Measurements from ENCODE around the gene TMEM132D.
"Not testable (repeated sequence)": the region's sequence is repeated elsewhere in the genome, so short reads cannot be mapped to it uniquely, and the experiment has no call there.

TMEM132D gene

DNA sequence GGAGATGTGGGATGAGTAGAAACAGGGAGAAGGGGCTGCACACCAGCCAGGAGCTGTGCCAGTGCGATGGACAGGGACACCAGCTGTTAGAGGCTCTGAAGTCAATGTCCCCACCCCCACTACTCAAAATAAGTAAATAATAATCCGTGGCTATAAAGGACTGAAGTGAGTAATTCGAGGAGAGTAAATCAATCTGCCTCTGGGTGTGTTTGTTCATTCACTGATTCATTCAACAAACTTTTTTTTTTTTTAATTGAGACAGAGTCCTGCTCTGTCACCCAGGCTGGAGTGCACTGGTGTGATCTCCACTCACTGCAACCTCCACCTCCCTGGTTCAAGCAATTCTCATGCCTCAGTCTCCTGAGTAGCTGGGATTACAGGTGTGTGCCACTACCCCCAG is 363.6 kb downstream of the TMEM132D start:
- no peak for DNase-seq (ENCODE audit: low read depth in 2 of 2, low spot score in 1 of 2)

DNA sequence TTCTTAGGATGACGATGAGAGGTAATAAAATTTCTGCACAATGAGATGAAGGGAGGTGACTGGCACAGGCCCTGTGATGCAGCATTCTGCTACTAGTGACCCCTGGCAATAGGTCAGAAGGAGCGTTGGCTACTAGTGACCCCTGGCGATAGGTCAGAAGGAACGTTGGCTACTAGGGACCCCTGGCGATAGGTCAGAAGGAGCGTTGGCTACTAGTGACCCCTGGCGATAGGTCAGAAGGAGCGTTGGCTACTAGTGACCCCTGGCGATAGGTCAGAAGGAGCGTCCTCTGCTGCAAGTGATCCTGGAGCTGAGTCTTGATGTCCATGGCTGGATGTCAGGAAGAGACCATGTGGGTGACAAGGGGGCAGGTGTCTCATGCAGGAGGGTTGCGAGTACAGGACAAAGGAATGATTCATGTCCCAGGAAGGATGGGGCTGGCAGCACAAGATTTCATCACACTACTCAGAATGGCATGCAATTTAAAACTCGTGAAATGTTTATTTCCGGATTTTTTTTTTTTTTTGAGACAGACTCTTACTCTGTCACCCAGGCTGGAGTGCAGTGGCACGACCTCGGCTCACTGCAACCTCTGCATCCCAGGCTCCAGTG is 365.0 kb downstream of the TMEM132D start:
- not testable (repeated sequence) for DNase-seq (ENCODE audit: low read depth in 2 of 2, low spot score in 1 of 2)

DNA sequence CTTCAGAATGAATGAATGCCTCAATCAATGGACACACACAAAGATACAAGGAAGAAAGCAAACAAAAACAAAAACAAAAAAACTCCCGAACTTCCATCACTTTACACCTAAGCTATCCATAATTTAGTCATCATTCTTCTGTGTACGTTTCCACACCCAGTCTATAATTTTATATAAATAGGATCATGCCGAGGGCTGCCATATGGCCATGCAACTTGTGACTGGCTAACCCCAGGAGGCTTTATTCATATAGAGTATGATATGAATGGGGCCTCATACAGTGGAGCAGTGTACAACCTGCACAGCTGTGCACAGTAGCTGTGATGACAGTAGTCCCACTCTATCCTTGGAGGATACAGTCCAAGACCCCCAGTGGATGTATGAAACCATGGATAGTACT is 365.7 kb downstream of the TMEM132D start:
- no peak for DNase-seq (ENCODE audit: low read depth in 2 of 2, low spot score in 1 of 2)

DNA sequence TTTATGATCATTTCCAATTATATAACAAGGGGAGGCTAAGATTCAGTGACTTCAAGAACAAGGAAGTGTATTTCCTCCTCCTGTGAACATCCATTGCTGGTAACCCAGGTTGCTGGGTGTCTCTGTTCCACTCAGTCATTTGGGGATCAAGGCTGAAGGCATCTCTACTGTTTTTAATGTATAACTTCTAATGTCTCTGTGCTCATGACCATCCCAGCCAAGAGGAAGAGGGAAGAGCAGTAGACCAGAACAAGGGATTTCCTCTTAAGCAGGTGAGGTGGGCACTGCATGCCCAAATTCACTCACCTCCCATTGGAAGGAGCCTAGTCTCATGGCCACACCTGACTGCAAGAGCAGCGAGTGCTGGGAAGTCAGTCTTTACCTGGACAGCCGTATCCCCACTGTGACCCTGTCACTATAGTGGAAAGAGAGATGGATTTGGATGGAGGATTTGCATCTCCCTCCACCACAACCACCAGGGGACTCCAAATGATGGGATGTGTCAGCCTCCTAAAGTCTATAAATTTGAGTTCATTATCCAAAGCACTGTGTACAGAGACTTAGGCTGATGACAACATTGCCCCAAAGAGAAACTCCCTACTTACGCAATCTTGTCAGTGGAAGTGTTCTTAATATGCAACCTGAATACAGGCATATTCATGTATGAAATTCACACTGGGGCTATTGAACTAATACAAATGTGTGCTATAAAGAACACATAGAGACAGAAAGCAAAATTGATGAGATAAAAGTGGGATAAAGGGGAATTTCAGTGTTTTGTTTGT is 368.7 kb downstream of the TMEM132D start:
- DNase-seq (ENCODE audit: low read depth in 2 of 2, low spot score in 1 of 2): no peak

DNA sequence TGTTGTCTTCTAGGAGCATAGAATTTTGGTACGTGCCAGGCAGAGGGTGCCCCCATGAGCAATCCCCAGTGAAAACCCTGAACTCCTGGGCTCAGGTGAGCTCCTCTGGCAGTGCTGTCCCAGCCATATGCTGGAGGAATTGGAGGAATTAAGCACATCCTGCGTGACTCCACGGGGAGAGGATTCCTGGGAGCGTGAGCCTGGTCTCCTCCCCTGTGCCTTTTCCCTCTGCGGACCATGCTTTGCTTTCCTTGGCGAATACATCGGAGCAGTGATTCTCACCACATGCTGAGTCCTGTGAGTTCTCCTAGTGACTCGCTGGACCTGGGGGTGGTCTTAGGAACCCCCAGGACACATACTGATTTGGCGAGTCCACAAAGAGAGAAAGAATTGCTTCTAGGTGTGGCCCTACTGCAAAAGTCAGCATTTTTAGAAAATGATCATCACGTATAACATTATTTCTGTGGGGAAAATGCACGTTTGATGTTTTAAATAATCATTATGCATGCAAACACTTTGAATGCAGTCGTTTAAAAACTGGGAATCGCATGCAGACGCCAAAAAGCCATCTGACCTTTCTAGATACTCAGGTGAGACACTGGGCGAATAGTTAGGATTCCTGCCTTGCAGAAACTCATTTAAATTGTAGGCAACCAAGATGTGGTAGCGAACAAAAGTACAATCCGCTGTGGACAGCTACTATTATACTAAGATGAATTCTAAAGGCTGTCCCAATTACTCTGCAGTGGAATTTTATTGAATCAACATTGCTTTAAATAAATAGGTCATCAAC is 370.9 kb downstream of the TMEM132D start:
- no peak for DNase-seq (ENCODE audit: low read depth in 2 of 2, low spot score in 1 of 2)

DNA sequence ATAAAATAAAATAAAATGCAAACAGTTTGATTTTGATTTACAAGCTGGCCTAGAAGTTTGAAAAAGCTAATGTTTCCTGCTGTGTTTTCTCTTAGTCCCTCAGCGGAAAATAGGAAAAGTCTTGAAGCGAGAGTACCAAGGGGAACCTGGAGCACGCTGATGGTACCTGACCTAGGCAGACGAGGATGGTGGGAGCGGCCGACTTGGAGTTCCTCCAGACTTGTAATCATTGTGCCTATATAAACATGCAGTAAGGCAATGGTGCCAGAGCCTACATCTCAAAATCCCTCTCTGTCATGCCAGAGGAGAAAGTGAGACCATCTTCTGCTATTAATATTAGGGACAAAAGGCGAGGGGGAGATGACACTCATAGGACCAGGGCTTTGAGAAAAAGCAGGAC is 371.7 kb downstream of the TMEM132D start:
- no peak for DNase-seq (ENCODE audit: low read depth in 2 of 2, low spot score in 1 of 2)

DNA sequence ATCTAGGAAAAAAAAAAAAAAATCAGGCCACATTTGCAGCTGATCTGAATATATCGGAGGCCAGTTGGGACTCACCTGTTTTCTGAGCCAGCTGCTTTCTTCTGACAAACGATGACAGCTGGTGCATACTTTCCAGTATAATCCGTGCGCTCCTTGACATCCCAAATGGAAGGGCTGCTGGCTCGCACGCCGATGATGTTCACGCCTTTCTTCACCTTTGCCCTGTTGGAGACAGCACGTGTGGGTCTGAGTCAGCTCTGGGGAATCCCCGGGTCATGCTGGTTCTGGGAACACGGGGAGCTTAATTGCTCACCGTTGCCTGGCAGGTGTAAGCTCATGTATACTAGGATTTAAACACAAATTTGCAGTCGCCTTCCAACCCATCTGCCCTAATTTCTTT is 372.8 kb downstream of the TMEM132D start:
- no peak for DNase-seq (ENCODE audit: low read depth in 2 of 2, low spot score in 1 of 2)

DNA sequence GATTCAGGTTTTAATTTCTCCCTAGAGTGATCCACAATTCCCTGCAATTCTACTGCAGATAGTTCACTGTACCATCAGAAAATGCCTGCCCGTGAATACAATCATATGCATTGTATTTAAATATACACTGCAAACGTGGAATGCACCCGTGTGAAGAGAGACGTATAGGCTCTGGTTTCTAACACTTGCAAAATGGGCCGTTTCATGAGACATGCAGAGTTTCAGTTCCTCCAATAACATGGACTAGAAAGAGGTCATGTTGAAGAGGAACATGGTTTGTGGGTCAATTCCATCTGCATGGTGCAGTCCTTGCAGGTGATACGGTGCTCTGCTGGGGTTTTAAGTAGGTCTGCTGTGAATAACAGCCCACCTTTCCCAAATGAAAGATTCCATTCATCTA is 373.3 kb downstream of the TMEM132D start:
- DNase-seq (ENCODE audit: low read depth in 2 of 2, low spot score in 1 of 2): no peak

DNA sequence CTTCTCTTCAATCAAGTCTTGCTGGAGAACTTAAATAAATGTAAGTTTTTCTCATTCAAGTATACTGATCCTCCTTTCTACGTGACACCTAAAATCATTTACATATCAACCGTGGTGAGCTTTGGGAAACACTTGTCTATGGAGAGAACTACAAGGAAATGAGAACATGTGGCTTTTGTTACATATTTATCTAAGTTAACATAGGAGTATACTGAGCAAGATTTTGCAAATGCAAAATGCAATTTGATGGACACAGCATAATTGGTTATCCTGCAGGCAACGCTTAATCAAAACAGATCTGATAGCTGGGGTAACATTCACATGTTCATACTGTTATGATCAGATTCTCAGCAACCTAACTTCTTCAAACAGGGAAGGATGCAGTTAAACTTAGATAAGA is 376.3 kb downstream of the TMEM132D start:
- no peak for DNase-seq (ENCODE audit: low read depth in 2 of 2, low spot score in 1 of 2)

DNA sequence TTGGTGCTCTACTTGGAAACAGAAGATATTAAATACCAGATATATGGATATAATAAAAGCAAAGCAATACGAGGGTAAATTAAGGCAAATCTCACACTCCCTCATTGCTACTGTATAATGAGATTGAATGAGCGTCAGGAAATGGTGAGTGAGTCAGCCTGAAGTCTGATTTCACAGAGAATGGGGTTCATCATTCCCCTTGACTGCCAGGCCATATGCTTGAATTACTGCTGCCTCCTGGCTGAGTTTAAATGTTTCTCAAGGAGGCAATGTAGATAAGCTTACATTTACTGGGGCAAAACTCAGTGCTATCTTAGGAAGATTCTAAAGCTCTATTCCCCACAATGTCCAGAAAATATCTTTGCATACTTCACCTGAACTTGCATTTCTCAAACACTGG is 380.2 kb downstream of the TMEM132D start:
- DNase-seq (ENCODE audit: low read depth in 2 of 2, low spot score in 1 of 2): no peak

DNA sequence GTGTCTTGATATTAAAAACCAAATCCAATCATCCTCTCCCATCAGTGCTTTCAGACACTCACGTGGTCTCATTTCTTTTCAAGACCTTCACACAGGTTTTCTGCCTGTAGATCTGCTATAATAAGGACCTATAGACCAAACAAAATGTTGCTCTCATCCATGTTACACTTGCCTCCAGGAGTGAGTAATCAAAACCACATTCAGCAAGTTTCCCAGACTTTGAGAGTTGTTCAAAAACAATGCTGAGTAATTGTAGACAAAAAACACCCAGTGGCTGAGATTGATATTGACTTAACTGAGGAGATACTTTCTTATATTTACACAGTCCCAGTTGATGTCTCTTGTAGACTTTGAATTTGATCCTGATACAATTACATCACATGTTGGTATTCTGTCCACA is 383.1 kb downstream of the TMEM132D start:
- DNase-seq (ENCODE audit: low read depth in 2 of 2, low spot score in 1 of 2): no peak

DNA sequence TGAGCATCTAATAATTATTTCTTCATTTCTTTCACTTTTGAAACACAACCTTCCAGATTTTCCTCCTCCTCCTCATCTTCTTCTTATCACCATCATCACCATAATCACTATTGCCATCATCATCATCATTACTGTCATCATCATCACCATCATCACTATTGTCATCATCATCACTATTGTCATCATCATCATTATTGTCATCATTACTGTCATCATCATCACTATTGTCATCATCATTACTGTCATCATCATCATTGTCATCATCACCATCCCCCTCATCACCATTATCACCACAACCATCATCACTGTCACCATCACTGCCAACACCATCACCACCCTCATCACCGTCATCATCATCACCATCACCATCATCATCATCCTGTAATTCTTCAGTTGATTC is 400.0 kb downstream of the TMEM132D start:
- no peak for DNase-seq (ENCODE audit: low read depth in 2 of 2, low spot score in 1 of 2)

DNA sequence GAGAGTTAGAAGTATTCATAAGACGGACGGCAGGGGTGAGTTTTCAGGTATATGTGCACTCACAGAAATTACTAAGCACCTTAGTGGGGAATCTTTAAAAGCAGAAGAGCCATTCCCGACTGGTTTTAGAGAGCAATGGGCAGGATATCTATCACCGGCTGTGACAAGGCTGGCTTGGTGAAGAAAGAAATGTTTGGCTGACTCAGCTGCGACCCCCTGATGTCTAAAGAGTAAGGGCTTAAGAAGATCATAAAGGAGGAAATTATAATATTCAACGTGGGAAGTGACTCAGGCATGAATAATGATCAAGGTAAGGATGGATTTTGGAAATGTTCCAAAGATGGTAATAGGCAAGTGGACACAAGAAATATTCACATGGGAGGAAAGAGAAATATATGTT is 407.6 kb downstream of the TMEM132D start:
- no peak for DNase-seq (ENCODE audit: low read depth in 2 of 2, low spot score in 1 of 2)

DNA sequence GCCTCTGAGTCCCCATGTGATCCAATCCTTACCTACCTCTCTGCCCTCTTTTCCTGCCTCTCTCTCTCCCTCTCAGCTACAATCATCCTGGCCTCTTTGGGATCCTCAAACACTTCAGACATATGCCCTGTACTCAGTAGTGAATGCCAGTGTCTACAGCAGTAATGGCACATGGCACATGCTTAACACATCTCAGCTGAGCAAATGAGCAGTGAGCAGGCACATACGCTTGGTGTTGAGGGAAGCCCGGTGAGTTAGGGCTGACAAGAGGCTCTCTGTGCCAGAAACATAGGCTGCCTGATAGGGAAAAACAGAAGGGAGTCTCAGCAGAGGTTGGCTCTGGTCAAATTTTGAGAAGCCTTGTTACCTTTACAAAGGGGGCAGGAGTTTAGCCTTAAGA is 409.1 kb downstream of the TMEM132D start:
- no peak for DNase-seq (ENCODE audit: low read depth in 2 of 2, low spot score in 1 of 2)

DNA sequence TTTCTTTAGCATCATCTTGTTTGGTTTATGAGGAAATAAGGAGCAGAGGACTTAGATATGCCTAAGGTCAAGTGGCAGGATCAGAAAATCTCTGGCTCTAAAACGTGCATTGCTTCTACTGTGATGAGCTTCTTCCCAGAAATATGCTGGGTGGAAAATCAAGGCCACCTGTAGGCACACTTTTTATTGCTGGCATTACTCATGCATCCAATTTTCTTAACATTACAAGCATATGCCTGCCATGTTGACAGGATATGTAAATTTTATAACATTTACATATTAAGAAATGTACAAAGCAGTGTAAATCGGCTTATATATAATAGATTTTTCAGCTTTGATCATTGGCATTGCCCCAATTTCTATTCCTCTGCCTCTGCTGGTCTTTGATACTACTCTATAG is 409.6 kb downstream of the TMEM132D start:
- no peak for DNase-seq (ENCODE audit: low read depth in 2 of 2, low spot score in 1 of 2)

DNA sequence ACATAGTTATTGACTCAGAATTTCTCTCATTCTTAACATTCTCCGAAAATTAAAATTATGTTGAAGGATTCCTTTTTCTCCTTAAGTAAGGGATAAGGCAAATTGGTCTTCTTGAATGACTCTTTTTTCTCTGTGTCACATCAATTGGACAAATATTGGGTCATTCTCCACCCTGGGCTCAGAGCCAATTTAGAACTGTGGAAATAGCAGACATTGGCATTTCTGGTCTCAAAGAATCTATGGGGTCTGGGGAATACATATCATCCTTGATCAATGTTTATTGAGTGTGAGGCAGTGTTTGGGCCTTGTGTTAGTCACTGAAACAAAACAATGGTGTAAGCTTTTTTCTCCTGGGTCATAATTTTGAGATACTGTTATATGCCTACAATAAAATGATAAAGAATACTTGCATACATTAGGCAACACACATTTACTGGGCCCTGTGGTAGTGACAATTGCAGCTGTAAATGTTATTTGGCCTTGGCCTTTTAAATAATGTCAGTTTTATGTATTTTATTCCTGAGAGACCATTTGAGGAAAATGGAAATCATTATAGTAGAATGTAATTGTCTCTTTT is 414.6 kb downstream of the TMEM132D start:
- no peak for DNase-seq (ENCODE audit: low read depth in 2 of 2, low spot score in 1 of 2)

DNA sequence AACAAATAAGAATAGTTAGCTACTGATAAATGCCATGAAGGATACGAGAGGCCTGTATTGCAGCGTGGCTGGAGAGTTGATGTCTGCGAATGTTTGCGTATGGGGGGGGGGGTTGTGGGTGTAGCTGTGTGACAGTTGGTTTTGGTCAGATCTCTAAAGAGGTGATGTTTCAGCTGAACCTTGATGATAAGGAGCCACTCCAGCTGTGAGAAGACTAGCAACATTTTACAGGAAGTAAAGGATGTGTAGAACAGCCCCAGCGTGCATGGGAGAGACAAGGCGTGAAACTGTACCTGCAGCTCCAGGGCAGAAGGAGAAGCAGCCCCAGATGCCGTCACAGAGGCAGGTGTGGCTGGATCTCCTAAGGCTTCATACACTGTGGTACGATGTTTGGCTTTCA is 416.9 kb downstream of the TMEM132D start:
- DNase-seq (ENCODE audit: low read depth in 2 of 2, low spot score in 1 of 2): no peak

DNA sequence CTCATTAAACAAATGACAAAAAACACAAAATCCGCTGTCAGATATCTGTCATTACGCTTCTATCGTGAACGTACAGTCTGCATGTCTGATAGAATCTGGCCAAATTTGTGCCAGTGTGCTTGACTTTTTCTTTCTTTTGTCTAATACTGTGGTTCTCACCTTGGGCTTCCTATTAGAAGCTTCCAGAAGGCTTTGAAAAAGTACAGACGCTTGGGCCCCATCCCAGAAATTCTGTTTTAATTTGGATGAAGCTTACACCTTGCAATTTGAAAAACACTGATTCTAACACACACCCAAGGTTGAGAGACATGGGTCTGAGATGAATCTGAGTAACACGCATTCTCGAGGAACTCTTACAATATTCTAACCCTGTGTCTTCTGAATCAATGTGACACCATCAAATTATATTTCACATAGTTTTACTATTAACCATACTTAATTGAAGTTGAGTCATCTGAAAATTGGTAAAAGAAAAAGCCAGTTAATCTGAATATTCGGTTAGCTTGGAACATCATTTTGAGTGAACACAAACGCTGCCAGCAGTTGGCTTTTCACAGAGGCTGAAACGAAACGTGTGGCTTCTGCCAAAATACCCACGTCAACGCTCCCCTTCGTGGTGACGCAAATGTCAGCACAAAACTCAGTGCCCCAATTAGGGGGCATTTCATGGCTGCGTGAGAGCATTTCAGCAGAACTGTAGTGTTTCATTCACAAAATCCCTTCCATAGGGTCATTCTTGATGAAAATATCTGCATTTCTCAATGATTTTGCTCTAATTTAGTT is 420.5 kb downstream of the TMEM132D start:
- no peak for DNase-seq (ENCODE audit: low read depth in 2 of 2, low spot score in 1 of 2)

DNA sequence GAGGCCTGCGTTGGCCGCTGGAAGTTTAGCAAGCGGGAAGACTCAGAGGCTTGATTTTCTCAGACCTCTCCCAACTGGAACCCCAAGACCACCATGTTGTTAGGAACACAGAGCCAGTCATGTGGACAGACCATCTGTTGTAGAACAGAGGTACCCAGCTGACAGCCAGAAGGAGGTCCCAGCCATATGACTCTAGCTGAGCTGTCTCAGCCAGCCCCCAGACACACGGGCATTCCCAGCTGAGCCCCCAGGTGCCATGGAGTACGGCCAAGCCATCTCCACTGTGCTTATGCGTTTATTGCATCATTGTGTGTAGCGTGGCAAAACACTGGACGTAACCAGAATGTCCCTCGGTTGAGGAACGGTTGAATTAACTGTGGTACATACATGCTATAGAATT is 421.9 kb downstream of the TMEM132D start:
- no peak for DNase-seq (ENCODE audit: low read depth in 2 of 2, low spot score in 1 of 2)

DNA sequence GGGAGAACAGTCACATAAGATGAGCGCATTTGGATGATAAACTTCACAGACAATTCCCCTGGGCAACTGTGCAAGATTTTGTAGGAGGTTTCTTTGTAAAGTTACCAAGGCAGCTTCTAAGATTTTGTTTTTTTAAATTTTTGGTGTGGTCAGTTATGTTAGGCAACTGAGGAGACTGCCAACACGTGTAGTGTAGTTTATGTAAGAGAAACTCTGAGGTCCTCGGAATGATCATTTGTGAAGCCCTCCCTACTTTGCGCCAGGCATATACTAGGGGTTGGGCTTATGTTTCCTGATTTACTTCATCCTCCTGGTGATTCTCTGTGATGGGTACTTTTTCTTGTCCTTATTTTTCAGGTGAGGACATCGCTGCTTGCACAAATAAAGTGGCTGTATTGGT is 433.6 kb downstream of the TMEM132D start:
- no peak for DNase-seq (ENCODE audit: low read depth in 2 of 2, low spot score in 1 of 2)

DNA sequence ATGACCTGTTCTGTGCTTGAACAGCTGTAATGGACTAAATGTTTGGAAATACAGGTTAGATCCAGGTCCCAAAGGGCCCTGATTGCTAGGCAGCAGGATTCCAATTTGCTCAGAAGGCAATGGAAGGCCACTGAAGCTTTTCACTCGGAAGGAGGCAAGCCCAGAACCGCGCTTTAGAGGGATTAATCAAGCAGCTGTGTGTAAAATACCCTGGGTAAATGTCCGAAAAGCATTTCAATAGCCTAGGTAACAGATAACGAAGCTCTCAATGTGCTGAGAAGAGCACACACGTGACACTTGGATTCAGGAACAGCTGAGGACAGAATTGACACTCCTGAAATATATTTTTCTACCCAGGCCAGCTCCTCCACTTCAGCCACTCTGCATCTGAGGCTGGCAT is 436.1 kb downstream of the TMEM132D start:
- DNase-seq (ENCODE audit: low read depth in 2 of 2, low spot score in 1 of 2): no peak
